SK-N-SH (cell line): ENCODE measurements around the gene PGK2. TPM values are rescaled to one million over a fixed set of nuclear protein-coding genes. Genes with fewer than 3 reads are reported as not detected.

Source experiments
- CTCF ChIA-PET: fragments of 300-600, 350-600 bp; formaldehyde crosslinking; extraction: SDS; loops from one replicate; lab custom pipeline; 2021; lab: Yijun Ruan, JAX
- POLR2A ChIA-PET: fragments of 350-600 bp; sonication (Branson Sonifier 250); formaldehyde crosslinking; extraction: SDS; loops from one replicate; lab custom pipeline; 2020; ENCODE audit warnings: antibody characterized with exemption, inconsistent platforms; lab: Yijun Ruan, JAX
- DNase-seq: peaks from one replicate; pipeline ENCODE4 v3.0.0; 2012
- H2AFZ ChIP-seq: fragments of 200-600 bp; sonication (generic); 2 replicates; pipeline ENCODE4 v1.8.1; 2016; ENCODE audit warnings: antibody characterized with exemption, mild to moderate bottlenecking, low read depth
- H3F3A ChIP-seq: fragments of 200-600 bp; sonication (generic); replicated peaks from 2 replicates; pipeline ENCODE3; 2016; ENCODE audit warnings: antibody characterized with exemption, mild to moderate bottlenecking; ENCODE audit not compliant: insufficient read depth
- H3K27ac ChIP-seq, 2 experiments: fragments of 200-500 bp in 1 of 2; fragments of 200-600 bp in 1 of 2; sonication (Bioruptor generic) in 1 of 2; sonication (generic), shearing (Covaris generic) in 1 of 2; 2 replicates each; pipeline versions ENCODE4 v1.5.1 to v1.6.1; 2014 to 2016; ENCODE audit warnings: low read depth in 2 of 2, inconsistent platforms in 1 of 2, low read length in 1 of 2, mild to moderate bottlenecking in 1 of 2, mixed read lengths in 1 of 2
- H3K27me3 ChIP-seq: fragments of 200-600 bp; sonication (generic), shearing (Covaris generic); 2 replicates; pipeline ENCODE4 v1.6.1; 2016; ENCODE audit warnings: mixed run types; ENCODE audit not compliant: insufficient read depth
- H3K36me3 ChIP-seq, 2 experiments: fragments of 200-500 bp in 1 of 2; fragments of 200-600 bp in 1 of 2; sonication (Bioruptor generic) in 1 of 2; sonication (generic) in 1 of 2; replicated peaks in 1 of 2; 2 replicates each; pipeline versions ENCODE3 to v1.5.1; 2014 to 2016; ENCODE audit warnings: low read length in 1 of 2, mild to moderate bottlenecking in 1 of 2; ENCODE audit not compliant: insufficient read depth in 2 of 2, control insufficient read depth in 1 of 2
- H3K4me1 ChIP-seq, 2 experiments: fragments of 200-500 bp in 1 of 2; fragments of 200-600 bp in 1 of 2; sonication (Bioruptor generic) in 1 of 2; sonication (generic), shearing (Covaris generic) in 1 of 2; 2 replicates each; pipeline versions ENCODE4 v1.5.1 to v1.6.1; 2014 to 2016; ENCODE audit warnings: low read depth in 1 of 2, low read length in 1 of 2, mixed run types in 1 of 2; ENCODE audit not compliant: insufficient read depth in 2 of 2, control insufficient read depth in 1 of 2
- H3K4me2 ChIP-seq: fragments of 200-600 bp; sonication (generic), shearing (Covaris generic); 2 replicates; pipeline ENCODE4 v1.6.1; 2017; ENCODE audit warnings: mixed run types
- H3K4me3 ChIP-seq, 2 experiments: fragments of 200-500 bp in 1 of 2; fragments of 200-600 bp in 1 of 2; sonication (Bioruptor generic) in 1 of 2; sonication (generic), shearing (Covaris generic) in 1 of 2; 2 replicates each; pipeline versions ENCODE4 v1.5.1 to v1.8.1; 2014 to 2016; ENCODE audit warnings: low read depth in 2 of 2, inconsistent platforms in 1 of 2, low read length in 1 of 2, mild to moderate bottlenecking in 1 of 2, mixed read lengths in 1 of 2, moderate library complexity in 1 of 2
- H3K79me2 ChIP-seq: fragments of 200-600 bp; sonication (generic); 2 replicates; pipeline ENCODE4 v1.8.1; 2017; ENCODE audit warnings: mild to moderate bottlenecking; ENCODE audit not compliant: insufficient read depth
- H3K9ac ChIP-seq: fragments of 200-600 bp; sonication (generic); 2 replicates; pipeline ENCODE4 v1.6.1; 2017; ENCODE audit warnings: mixed run types
- H3K9me2 ChIP-seq: fragments of 200-600 bp; sonication (generic); 2 replicates; pipeline ENCODE4 v1.6.1; 2017; ENCODE audit warnings: mixed run types
- H3K9me3 ChIP-seq: fragments of 200-600 bp; sonication (generic); 2 replicates; pipeline ENCODE4 v1.6.1; 2017; ENCODE audit warnings: mixed run types, mild to moderate bottlenecking, moderate library complexity
- H4K20me1 ChIP-seq: fragments of 200-600 bp; sonication (generic); 2 replicates; pipeline ENCODE4 v1.6.1; 2017; ENCODE audit warnings: mild to moderate bottlenecking, mixed run types; ENCODE audit not compliant: insufficient read depth
- FOSL2 ChIP-seq: IDR thresholded peaks from 2 replicates; pipeline ENCODE4 v1.4.0; 2012; ENCODE audit warnings: low read depth, mild to moderate bottlenecking, moderate library complexity, borderline replicate concordance
- NFIC ChIP-seq: IDR thresholded peaks from 2 replicates; pipeline ENCODE4 v1.4.0; 2012; ENCODE audit warnings: borderline replicate concordance
- SIN3A ChIP-seq: IDR thresholded peaks from 2 replicates; pipeline ENCODE4 v1.6.1; 2012; ENCODE audit warnings: low read depth, mild to moderate bottlenecking, low read length, moderate library complexity, borderline replicate concordance
- SMC3 ChIP-seq: IDR thresholded peaks from 2 replicates; pipeline ENCODE4 v1.6.1; 2012; ENCODE audit warnings: low read depth, low read length, improper control_type of control experiment
- WGBS: methylation state at CpG from one replicate; pipeline ENCODE4 v1.1.6; 2017; ENCODE audit warnings: low lambda C conversion rate; 5-methylcytosine and 5-hydroxymethylcytosine counted together
- polyA plus RNA-seq, 3 experiments: library from polyadenylated mRNA; depleted of rRNA; stranded (reverse); fragments of >200 nt; gene quantifications; 2 replicates each; pipeline ENCODE4 v1.2.3, GENCODE V29; 2012
- TF ChIP-seq, protein P1 (sequence below): IDR thresholded peaks from 2 replicates; pipeline ENCODE4 v1.4.0; 2012; ENCODE audit warnings: low read depth, borderline replicate concordance
- TF ChIP-seq, protein P2 (sequence below): fragments of 150-350 bp; IDR thresholded peaks from 2 replicates; pipeline ENCODE4 v1.6.1; 2016; ENCODE audit warnings: mild to moderate bottlenecking, low read depth, low read length
- TF ChIP-seq, protein P3 (sequence below): IDR thresholded peaks from 2 replicates; pipeline ENCODE4 v1.4.0; 2012; ENCODE audit warnings: low read depth, borderline replicate concordance

Gene PGK2
- polyA plus RNA-seq, 1 of the 3 experiments (the other 2 are of a cell fraction) = not detected

DNA sequence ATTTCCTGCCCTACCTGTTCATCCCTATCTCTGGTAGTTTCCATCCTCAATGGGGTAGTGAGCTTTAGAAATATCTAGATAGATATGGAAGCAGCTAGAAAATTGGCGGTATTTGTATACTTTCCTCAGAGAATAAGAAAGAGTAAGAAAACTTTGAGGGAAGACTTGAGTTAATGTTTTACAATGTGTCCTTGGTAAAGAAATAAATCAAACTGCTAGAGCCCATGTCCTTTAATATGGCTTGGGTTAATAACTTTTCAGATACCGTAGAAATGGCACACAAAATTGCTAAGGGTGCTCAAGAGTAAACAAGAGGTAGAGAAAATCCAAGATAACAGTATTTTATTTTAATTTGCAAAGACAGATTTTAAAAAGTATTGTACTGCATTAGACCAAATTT is 28.1 kb upstream of the PGK2 start (continued):
- TF ChIP-seq NFIC (no peak), SMC3 (no peak)

DNA sequence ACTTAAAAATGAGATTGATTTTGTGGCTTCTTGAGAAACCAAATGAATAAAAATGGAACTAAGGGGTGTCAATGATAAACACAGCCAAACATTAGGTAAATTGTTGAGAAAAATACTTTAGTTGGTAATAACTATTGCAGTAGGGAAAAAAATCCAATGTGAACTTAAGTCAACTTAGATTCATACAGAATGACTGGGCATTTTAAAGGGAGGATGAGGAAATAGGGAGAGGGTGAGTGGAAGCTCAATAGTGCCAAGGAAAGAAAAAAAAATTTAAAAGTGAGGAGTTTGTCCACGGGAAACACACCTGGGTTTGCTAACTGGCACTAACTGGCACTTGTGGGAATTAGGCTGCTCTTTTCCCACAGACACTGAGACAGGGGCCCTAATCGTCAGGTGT is 26.2 kb upstream of the PGK2 start:
- H3K27me3 ChIP-seq = no peaks in the 10 kb centered on the region
- H3K4me3 ChIP-seq = no peak overlapping the region
- no peaks in the 10 kb centered on the region; the same call in 1 of the 2 replicates for H3K9me2 ChIP-seq
- H3K4me2 ChIP-seq = no peak overlapping the region
- H3K4me1 ChIP-seq = no peaks in the 10 kb centered on the region
- no peak overlapping the region for H3K9ac ChIP-seq
- no peak overlapping the region for H2AFZ ChIP-seq
- CTCF ChIA-PET = no interaction called here
- POLR2A ChIA-PET = no interaction called here
- 2% methylated on average over 2 of the region's 2 CpGs for WGBS
- no peaks in the 10 kb centered on the region for H3K36me3 ChIP-seq
- no peak for DNase-seq
- no peaks in the 10 kb centered on the region for H4K20me1 ChIP-seq
- H3K79me2 ChIP-seq = no peaks in the 10 kb centered on the region
- H3K9me3 ChIP-seq = no peaks in the 10 kb centered on the region
- no peaks in the 10 kb centered on the region for H3F3A ChIP-seq
- TF ChIP-seq SMC3 = no peak
- TF ChIP-seq, protein P1, sequence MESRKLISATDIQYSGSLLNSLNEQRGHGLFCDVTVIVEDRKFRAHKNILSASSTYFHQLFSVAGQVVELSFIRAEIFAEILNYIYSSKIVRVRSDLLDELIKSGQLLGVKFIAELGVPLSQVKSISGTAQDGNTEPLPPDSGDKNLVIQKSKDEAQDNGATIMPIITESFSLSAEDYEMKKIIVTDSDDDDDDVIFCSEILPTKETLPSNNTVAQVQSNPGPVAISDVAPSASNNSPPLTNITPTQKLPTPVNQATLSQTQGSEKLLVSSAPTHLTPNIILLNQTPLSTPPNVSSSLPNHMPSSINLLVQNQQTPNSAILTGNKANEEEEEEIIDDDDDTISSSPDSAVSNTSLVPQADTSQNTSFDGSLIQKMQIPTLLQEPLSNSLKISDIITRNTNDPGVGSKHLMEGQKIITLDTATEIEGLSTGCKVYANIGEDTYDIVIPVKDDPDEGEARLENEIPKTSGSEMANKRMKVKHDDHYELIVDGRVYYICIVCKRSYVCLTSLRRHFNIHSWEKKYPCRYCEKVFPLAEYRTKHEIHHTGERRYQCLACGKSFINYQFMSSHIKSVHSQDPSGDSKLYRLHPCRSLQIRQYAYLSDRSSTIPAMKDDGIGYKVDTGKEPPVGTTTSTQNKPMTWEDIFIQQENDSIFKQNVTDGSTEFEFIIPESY = no peak
- TF ChIP-seq, protein P2, sequence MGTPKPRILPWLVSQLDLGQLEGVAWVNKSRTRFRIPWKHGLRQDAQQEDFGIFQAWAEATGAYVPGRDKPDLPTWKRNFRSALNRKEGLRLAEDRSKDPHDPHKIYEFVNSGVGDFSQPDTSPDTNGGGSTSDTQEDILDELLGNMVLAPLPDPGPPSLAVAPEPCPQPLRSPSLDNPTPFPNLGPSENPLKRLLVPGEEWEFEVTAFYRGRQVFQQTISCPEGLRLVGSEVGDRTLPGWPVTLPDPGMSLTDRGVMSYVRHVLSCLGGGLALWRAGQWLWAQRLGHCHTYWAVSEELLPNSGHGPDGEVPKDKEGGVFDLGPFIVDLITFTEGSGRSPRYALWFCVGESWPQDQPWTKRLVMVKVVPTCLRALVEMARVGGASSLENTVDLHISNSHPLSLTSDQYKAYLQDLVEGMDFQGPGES = no peak
- TF ChIP-seq SIN3A = no peak
- H3K27ac ChIP-seq = no peak overlapping the region

DNA sequence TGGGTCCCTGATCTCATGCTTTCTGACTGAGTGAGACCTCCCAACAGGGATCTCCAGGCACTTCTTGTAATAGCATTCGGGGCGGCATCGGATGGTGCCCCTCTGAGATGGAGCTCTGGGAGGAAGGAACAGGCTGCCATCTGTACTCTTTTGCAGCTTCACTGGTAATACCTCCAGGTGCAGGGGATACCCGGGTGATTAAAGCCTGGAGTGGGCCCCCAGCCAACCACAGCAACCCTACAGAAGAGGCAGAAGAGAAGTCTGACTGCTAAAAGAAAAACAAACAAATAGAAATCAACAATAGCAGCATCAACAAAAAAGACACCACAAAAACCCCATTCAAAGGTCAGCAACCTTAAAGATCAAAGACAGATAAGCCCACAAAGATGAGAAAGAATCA is 19.1 kb upstream of the PGK2 start:
- Histone ChIP-seq H3F3A (no peaks in the 10 kb centered on the region), H3K79me2 (no peaks in the 10 kb centered on the region), H4K20me1 (no peaks in the 10 kb centered on the region), H3K4me3 (no peak overlapping the region)
- DNase-seq = no peak
- CTCF ChIA-PET = interaction anchor here (0.6 kb wide), 1 partner anchor 16 kb away, joined by 3 read pairs; no protein-coding TSS in a partner anchor
- POLR2A ChIA-PET = no interaction called here
- no peak for TF ChIP-seq FOSL2
- TF ChIP-seq, protein P3, sequence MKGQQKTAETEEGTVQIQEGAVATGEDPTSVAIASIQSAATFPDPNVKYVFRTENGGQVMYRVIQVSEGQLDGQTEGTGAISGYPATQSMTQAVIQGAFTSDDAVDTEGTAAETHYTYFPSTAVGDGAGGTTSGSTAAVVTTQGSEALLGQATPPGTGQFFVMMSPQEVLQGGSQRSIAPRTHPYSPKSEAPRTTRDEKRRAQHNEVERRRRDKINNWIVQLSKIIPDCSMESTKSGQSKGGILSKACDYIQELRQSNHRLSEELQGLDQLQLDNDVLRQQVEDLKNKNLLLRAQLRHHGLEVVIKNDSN = no peak
- TF ChIP-seq, all 33 proteins: peak for 0
- Histone ChIP-seq H3K9me3 (no peaks in the 10 kb centered on the region), H3K27ac (no peak overlapping the region), H3K9ac (no peak overlapping the region), H3K4me1 (no peaks in the 10 kb centered on the region), H3K9me2 (no peaks in the 10 kb centered on the region; the same call in 1 of the 2 replicates), H3K36me3 (no peaks in the 10 kb centered on the region), H3K4me2 (no peak overlapping the region), H3K27me3 (no peaks in the 10 kb centered on the region), H2AFZ (no peak overlapping the region)
- WGBS = 11% methylated on average over 4 of the region's 4 CpGs
